Stimulated activated CD8-positive, alpha-beta memory T cell treated with anti-CD3 and anti-CD28 coated beads, Interleukin-12 subunit alpha, Interleukin-12 subunit beta, amount 100 ng/mL, for 1 hour (primary cell): ENCODE measurements around the gene NACA.
"Not testable (repeated sequence)": the region's sequence is repeated elsewhere in the genome, so short reads cannot be mapped to it uniquely, and the experiment has no call there.

Experiments used
- DNase-seq: peaks from one replicate; pipeline ENCODE4 v3.0.0-alpha.2; 2020; ENCODE audit warnings: low read depth

NACA gene

GRCh38 chr12:56724972-56725722, at the start of gene NACA:
Gene NACA, minus strand, starts transcription at chr12:56725299. Its CDS starts 778 bp downstream, at chr12:56724521.
- peak; percentile 97 for DNase-seq

- DNase-seq, result no peak
These were observed 48.0 kb upstream of the NACA start for GRCh38 chr12:56773113-56773512.

DNA sequence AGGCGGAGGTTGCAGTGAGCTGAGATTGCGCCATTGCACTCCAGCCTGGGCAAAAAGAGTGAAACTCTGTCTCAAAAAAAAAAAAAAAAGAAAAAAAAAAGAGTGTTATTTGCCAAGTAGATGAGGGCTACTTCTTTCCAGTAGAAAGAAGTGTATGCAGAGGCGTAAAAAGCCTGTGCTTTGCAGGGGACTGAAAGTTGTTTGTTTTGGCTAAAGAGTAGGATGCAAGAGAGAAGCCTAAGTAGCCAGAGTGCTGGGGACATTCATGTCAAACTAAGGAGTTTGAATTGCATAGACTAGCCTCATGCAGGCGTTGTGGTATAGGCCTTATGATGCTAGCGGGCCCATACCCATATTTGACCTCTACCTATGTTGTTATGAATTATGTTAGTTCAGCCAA, 47.5 kb upstream of the NACA start:
- DNase-seq, result no peak

DNA sequence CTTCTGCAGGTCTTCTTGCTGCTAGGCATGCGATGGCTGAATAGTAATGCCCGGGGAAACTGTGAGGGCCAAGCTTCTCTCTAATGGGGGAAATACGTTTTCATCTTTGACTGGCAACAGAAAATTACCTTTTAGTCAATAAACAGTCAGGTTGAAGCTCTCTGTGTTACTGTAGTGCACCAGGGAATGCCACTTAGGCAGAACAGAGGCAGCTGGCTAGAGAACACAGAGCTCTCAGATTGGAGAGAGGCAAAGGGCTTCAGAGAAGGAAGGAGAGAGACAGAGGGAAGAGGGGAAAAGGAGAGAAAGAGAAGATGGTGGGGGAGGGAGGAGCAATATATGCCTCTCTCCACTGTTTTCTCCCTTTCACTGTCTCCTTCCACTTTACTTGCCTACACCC, 44.8 kb upstream of the NACA start:
- no peak for DNase-seq

GRCh38 chr12:56768424-56768823, 43.3 kb upstream of the NACA start:
- DNase-seq, result no peak

GRCh38 chr12:56766535-56766934, 41.4 kb upstream of the NACA start:
- DNase-seq, result no peak

DNA sequence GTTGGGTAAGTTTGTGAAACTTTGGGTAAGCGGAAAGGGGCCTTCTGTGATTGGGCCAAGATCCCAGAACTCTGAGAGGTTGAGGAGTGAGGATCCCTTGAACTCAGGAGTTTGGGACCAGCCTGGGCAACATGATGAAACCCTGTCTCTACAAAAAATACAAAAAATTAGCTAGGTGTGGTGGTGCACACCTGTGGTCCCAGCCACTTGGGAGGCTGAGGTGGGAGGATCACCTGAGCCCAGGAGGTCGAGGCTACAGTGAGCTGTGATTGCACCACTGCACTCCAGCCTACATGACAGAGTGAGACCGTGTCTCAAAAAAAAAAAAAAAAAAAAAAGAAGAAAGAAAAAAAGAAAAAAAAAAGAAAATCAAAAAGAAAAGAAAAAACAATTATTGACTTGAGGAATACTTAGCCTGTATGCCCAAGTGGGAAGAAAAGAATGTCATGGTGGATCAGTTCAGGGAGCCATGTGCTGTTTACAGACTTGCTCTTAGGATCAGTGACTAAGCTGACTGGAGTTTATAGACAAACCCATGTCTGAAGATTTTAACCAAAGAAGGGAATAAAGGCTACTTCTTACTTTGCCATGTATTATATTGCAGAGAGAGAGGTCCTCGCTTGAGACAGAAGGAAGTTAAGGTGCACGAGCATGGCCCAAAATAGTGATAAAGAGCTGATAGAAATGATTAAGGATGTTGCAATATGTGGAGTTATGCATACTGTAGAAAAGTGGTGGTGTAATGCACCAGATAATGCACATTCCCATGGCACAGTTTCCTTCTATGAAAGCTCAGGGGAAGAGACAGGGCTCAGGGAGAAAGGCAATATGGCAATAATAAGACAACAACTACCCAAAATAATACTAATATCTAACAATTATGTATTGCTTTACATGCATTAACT, 38.9 kb upstream of the NACA start:
- DNase-seq, result no peak

GRCh38 chr12:56761812-56762211, 36.7 kb upstream of the NACA start:
- no peak for DNase-seq

GRCh38 chr12:56760460-56760859, 35.4 kb upstream of the NACA start:
- no peak for DNase-seq

- DNase-seq, result no peak
These were observed 34.3 kb upstream of the NACA start for GRCh38 chr12:56759263-56759908.

GRCh38 chr12:56758728-56759262, 33.7 kb upstream of the NACA start:
- no peak for DNase-seq

- DNase-seq, result not testable (repeated sequence)
These were observed 32.9 kb upstream of the NACA start for GRCh38 chr12:56757971-56758370.

GRCh38 chr12:56753566-56753965, 28.5 kb upstream of the NACA start:
- DNase-seq, result no peak

DNA sequence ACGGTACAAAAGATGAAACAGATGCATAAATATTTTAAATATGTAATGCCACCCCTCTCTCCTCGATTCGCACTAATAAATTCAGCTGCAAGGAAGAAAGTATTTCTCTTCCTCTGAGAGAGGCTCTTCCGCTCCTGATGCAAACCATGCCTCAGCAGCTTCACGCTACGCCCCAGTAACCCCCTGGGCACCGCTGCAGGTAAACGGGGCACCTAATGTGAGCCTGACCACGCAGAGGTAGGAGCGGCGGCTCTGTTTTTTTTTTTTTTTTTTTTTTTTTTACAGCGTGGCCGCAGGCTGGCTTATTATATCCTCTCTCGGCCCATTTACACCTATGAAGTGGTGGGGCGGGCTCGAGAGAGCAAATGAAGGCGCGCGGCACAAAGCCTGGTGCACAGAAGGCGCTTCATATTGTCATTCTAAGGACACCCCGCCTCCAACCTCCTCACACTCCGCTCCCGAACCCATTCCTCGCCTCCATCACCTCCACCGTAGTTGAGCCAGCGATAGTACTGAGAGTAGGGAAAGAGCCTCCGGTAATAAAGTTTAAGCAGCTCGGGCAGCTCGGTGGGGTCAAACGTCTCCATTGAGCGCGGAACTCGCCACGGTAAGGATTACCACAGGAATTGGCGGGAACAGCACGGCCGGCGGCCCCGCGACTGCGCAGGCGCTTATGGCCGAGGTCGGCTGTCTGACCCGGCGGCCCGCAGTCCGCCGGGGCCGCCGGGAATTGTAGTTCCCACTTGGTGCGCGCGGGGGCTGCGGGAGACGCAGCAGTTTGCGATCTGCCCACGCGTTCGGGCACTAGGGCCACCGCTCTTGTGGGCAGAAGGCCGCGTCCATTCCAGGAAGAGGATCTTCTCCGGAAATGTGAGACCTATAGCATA, 26.9 kb upstream of the NACA start, which contains the start of gene PRIM1:
TSS of gene PRIM1 (minus strand) at position 612 of the 887 bp plus-strand sequence. CDS start at position 587, 25 bp downstream.
- peak; percentile 55 for DNase-seq

DNA sequence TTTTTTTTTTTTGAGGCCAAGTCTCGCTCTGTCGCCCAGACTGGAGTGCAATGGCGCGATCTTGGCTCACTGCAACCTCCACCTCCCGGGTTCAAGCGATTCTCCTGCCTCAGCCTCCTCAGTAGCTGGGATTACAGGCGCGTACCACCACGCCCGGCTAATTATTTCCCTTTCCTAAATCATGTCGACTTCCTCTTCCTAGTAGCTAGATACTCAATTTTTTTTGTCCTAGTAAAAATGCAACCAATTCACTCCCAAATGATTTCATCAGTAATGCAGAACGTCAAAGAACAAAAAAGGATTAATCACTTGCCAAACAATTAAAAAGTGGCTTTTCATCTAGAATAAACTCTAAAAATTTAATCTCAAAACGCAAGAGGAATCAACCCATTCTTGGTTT, 25.5 kb upstream of the NACA start:
- not testable (repeated sequence) for DNase-seq

- no peak for DNase-seq
These were observed 24.8 kb upstream of the NACA start for GRCh38 chr12:56749853-56750252.

- no peak for DNase-seq
These were observed 24.3 kb upstream of the NACA start for GRCh38 chr12:56749359-56749758.

DNA sequence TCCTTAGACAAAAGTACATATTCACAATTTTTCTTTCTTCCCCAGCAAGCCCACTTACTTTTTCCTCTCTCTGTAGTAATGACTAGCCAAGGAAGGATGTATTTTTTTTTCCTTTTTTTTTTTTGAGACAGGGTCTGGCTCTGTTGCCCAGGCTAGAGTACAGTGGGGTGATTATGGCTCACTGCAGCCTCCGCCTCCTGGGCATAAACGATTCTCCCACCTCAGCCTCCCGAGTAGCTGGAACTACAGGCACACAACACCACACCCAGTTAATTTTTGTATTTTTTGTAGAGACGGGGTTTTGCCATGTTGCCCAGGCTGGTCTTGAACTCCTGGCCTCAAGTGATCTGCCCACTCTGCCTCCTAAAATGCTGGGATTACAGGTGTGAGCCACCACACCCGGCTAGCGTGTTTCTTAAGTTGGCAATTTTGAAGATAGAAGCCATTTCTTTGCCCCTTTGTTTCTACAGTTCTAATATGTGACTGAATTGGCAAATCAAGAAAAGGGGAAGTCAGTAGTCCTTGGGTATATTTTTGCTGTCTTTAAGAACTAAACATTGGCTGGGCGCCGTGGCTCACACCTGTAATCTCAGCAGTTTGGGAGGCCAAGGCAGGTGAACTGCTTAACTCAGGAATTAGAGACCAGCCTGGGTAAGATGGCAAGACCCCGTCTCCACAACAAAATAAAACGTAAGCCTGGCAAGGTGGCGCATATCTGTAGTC, 3.2 kb upstream of the NACA start:
- DNase-seq, result no peak

DNA sequence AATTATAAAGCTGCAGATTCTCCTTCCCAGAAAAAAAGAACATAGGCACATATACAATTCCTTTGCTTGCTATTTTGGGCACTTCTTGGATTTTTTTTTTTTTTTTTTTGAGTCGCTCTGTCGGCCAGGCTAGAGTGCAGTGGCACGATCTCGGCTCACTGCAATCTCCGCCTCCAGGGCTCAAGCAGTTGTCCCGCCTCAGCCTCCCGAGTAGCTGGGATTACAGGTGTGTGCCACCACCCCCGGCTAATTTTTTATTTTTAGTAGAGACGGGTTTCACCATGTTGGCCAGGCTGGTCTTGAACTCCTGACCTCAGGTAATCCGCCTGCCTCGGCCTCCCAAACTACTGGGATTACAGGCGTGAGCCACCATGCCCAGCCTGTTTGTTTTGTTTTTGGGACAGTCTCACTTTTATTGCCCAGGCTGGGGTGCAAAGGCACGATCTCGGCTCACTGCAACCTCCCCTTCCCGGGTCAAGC, 1.1 kb upstream of the NACA start:
- not testable (repeated sequence) for DNase-seq

DNA sequence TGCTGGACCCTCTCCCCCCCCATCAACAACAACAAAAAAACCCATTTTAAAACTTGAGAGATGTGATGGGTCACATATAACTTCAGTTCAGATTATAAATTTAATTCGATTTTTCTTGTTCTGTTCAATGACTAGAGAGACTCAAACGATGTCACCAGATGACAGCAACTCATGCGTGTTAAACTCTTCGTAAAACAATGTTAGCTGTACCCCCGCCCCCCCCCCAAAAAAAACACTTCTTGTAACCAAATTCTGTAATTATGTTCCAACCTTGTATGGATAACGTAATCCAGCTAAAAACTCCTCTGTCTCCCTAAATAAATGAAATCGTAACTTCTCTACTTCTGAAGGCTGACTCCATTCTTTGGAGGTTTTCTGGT, 614 bp upstream of the NACA start:
- no peak for DNase-seq

GRCh38 chr12:56724701-56724971, 463 bp downstream of the NACA start:
- DNase-seq, result no peak
